ENCODE results near the gene ITGAD.
A peak's percentile ranks its signal among the peaks of the same experiment; 100 is the strongest.
"Not testable (repeated sequence)": the region's sequence is repeated elsewhere in the genome, so short reads cannot be mapped to it uniquely, and the experiment has no call there.

The ITGAD gene

DNA sequence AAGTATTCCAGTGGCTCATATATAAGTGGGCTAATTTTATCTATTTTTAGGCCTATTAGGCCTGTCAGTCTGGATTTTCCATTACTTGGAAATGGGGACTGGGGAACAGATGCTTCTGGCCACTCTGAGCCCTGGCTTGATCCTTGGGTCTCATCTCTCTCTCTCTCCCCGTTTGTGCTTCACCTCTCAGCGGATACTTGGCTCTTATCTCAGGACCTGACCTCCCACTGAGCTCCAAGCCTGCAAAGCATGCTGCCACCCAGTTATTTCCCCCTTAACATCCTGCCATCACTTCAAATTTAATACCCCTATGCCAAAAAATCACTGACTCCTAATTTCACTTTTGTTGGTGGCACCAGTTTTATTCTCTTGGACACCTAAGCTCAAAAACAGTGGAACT, 45.3 kb downstream of the ITGAD start:
- TF ChIP-seq, protein P1, sequence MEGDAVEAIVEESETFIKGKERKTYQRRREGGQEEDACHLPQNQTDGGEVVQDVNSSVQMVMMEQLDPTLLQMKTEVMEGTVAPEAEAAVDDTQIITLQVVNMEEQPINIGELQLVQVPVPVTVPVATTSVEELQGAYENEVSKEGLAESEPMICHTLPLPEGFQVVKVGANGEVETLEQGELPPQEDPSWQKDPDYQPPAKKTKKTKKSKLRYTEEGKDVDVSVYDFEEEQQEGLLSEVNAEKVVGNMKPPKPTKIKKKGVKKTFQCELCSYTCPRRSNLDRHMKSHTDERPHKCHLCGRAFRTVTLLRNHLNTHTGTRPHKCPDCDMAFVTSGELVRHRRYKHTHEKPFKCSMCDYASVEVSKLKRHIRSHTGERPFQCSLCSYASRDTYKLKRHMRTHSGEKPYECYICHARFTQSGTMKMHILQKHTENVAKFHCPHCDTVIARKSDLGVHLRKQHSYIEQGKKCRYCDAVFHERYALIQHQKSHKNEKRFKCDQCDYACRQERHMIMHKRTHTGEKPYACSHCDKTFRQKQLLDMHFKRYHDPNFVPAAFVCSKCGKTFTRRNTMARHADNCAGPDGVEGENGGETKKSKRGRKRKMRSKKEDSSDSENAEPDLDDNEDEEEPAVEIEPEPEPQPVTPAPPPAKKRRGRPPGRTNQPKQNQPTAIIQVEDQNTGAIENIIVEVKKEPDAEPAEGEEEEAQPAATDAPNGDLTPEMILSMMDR (IDR thresholded peaks at IDR 0.05; ENCODE audit: low read length, missing control alignments) = no peak
- DNase-seq (ENCODE audit: low read depth) = no peak
- no peak overlapping the region for H3K4me3 ChIP-seq (replicated peaks; ENCODE audit: low read depth, low read length)

DNA sequence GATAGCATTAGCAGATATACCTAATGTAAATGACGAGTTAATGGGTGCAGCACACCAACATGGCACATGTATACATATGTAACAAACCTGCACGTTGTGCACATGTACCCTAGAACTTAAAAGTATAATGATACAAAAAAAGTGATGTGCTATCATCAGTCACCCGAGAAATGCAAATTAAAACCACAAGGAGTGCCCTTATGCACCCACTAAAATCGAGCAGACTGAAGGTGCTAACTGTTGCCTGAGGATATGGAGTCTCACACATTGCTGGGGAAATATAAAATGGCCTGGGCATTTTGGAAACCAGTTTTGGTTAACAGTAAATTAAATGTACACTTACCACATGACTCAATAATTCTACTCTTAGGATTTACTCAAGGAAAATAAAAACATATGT, 45.9 kb downstream of the ITGAD start:
- DNase-seq (ENCODE audit: low read depth); H3K4me3 ChIP-seq (replicated peaks; ENCODE audit: low read depth, low read length): not testable (repeated sequence)

DNA sequence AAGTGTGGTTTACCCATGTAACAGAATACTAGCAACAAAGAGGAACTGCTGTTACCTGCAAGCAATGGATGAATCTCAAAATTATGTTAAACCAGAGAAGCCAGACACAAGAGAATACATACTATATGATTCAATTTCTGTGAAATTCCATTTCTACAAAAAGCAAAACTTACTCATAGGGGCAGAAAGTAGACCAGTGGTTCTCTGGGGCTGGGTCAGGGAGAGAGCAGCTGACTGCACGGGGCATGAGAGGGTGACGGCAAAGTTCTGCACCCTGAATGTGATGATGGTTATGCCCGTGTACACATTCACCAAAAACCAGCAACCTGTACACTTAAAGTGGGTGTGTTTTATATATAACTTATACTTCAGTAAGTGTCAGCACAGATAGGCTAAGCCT, 46.4 kb downstream of the ITGAD start:
- TF ChIP-seq, protein P1 (IDR thresholded peaks at IDR 0.05; ENCODE audit: low read length, missing control alignments) = no peak
- H3K4me3 ChIP-seq (replicated peaks; ENCODE audit: low read depth, low read length) = no peak overlapping the region
- DNase-seq (ENCODE audit: low read depth) = no peak

DNA sequence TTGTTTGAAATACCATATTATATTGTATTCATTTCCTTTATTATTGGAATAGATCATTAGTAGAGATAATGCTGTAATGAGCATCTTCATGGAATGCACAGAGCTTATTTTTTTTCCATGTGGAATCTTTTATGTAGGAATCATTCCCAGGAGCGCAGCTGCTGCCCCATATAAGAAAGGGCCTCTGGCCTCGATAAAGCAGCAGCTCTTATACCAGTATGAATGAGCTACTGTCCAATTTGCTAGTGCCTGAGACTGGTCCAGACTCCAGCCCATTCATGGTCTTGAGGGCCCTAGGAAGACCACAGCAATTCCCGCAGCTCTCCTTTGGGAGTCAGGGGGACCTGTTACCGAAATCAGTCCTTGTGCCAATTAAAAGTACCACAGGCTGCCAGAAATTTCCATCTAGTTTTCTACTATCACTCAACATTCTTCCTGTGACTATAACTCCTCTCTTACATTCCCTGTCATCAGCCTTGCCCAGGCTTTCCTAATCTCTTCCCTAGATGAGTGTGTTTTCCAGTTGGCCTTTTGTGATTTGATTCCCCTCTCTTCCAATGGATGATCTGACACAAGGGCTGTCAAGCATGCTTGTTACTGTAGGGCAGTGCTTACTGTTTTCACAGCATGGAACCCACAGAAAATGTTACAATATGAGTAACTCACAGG, 47.5 kb downstream of the ITGAD start:
- TF ChIP-seq, protein P1 (IDR thresholded peaks at IDR 0.05; ENCODE audit: low read length, missing control alignments) = no peak
- no peak overlapping the region for H3K4me3 ChIP-seq (replicated peaks; ENCODE audit: low read depth, low read length)
- no peak for DNase-seq (ENCODE audit: low read depth)

DNA sequence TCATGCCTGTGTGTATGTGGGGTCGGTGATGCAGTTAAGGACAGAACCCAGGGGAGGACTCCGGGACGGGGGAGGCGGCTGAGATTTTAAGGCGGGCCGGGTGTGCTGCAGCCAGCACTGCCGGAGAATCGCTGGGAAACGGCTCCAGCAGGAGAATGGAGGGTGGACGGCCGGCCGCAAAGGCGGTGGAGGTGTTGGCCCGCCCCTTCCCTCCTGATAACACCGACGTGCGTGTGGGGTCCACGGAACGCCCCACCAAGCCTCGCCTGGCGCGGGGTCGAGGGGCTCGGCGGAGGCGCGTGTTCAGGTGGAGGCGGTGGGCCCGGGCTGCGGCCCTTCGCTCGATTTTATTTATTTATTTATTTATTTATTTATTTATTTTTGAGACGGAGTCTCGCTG, 48.8 kb downstream of the ITGAD start:
- TF ChIP-seq, protein P1 (IDR thresholded peaks at IDR 0.05; ENCODE audit: low read length, missing control alignments) = no peak
- H3K4me3 ChIP-seq (replicated peaks; ENCODE audit: low read depth, low read length) = peak overlapping the region; percentile 74
- no peak for DNase-seq (ENCODE audit: low read depth)

DNA sequence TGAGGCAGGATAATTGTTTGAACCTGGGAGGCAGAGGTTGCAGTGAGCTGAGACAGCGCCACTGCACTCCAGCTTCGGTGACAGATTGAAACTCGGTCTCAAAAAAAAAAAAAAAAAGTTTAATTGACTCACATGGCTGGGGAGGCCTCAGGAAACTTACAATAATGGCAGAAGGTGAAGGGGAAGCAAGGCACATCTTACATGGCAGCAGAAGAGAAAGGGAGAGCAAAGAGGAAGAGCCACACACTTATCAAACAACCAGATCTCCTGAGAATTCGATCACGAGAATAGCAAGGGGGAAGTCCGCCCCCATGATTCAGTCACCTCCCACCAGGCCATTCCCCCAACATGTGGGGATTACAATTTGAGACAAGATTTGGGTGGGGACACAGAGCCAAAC, 52.8 kb downstream of the ITGAD start:
- not testable (repeated sequence) for DNase-seq (ENCODE audit: low read depth); H3K4me3 ChIP-seq (replicated peaks; ENCODE audit: low read depth, low read length)

DNA sequence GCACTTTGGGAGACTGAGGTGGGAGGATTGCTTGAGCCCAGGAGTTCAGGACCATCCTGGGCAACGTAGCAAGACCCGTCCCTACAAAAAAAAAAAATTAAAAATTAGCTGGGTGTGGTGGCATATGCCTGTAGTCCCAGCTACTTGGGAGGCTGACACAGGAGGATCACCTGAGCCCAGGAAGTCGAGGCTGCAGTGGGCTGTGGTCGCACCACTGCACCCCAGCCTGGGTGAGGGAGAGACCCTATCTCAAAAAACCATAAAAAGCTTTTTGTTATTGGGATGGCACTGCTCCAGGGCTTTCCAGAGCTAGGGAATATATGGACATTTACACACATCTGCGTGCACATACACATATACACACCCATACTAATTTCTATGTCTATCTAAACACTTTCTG, 58.1 kb downstream of the ITGAD start:
- DNase-seq (ENCODE audit: low read depth) = no peak
- no peak overlapping the region for H3K4me3 ChIP-seq (replicated peaks; ENCODE audit: low read depth, low read length)
- TF ChIP-seq, protein P1 (IDR thresholded peaks at IDR 0.05; ENCODE audit: low read length, missing control alignments) = no peak

DNA sequence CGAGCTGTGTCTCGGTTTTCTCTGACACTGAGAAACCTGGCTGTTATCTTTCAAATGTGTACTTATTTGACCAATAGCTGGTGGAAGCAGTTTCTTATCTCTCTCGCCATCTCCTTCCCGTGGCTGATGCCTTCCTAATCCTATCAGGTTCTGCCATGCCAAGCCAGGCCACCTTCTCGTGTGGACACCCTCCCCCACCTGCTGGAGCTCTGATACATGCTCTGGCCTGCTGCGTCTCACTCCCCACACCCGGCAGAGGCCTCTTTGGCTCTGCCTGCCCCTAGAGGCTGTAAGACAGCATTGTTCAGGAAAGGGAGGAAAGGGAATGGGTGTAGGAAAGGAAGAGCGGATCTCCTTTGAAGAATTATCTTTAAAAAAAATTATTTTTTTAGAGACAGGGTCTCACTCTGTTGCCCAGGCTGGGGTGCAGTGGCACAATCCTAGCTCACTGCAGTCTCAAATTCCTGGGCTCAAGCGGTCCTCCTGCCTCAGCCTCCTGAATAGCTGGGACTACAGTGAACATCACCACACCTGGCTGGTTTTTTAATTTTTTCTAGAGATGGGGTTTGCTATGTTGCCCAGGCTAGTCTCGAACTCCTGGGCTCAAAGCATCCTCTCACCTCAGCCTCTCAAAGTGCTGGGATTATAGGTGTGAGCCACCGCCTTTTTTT, 58.7 kb downstream of the ITGAD start:
- DNase-seq (ENCODE audit: low read depth) = peak; percentile 73
- TF ChIP-seq, protein P1 (IDR thresholded peaks at IDR 0.05; ENCODE audit: low read length, missing control alignments) = peak; percentile 81
- H3K4me3 ChIP-seq (replicated peaks; ENCODE audit: low read depth, low read length) = no peak overlapping the region

All from fibroblast of pulmonary artery (primary cell).